HepG2 (cell line): ENCODE results near the gene KCTD6. TPM values are rescaled to one million over a fixed set of nuclear protein-coding genes. Genes with fewer than 3 reads are reported as not detected.

ENCODE experiments used
- CENPBD1 ChIP-seq: sonication (generic); formaldehyde crosslinking; IDR thresholded peaks from 2 replicates; pipeline ENCODE4 v1.8.0; 2022; ENCODE audit warnings: missing genetic modification reagents, low read depth, mild to moderate bottlenecking, borderline replicate concordance
- FOXO4 ChIP-seq: sonication (generic); formaldehyde crosslinking; conservative IDR thresholded peaks from 2 replicates; pipeline ENCODE4 v1.8.1; 2023; ENCODE audit warnings: missing genetic modification reagents
- GLI4 ChIP-seq: sonication (generic); formaldehyde crosslinking; IDR thresholded peaks from 2 replicates; pipeline ENCODE4 v1.5.1; 2020; ENCODE audit warnings: missing genetic modification reagents, mild to moderate bottlenecking, moderate library complexity, borderline replicate concordance
- GPN1 ChIP-seq: sonication (generic); formaldehyde crosslinking; IDR thresholded peaks from 2 replicates; pipeline ENCODE4 v1.5.1; 2020; ENCODE audit warnings: missing genetic modification reagents, borderline replicate concordance
- HHEX ChIP-seq: IDR thresholded peaks from 2 replicates; pipeline ENCODE4 v1.6.1; 2016; ENCODE audit warnings: control low read depth
- NKX3-1 ChIP-seq: sonication (generic); formaldehyde crosslinking; IDR thresholded peaks from 2 replicates; pipeline ENCODE4 v1.5.0; 2020; ENCODE audit warnings: missing genetic modification reagents
- RARA ChIP-seq: IDR thresholded peaks from 2 replicates; pipeline ENCODE4 v1.6.1; 2016; ENCODE audit warnings: missing genetic modification reagents, missing compliant biosample characterization
- RELA ChIP-seq: sonication (generic); formaldehyde crosslinking; IDR thresholded peaks from 2 replicates; pipeline ENCODE4 v1.4.0; 2020; ENCODE audit warnings: missing genetic modification reagents
- ZC3H4 ChIP-seq: sonication (generic); formaldehyde crosslinking; IDR thresholded peaks from 2 replicates; pipeline ENCODE4 v1.4.0; 2020; ENCODE audit warnings: missing genetic modification reagents, borderline replicate concordance
- ZNF180 ChIP-seq: sonication (generic); formaldehyde crosslinking; IDR thresholded peaks from 2 replicates; pipeline ENCODE4 v1.4.0; 2020; ENCODE audit warnings: low read depth, missing genetic modification reagents, borderline replicate concordance
- ZNF333 ChIP-seq: sonication (generic); formaldehyde crosslinking; IDR thresholded peaks from 2 replicates; pipeline ENCODE4 v1.4.0; 2020; ENCODE audit warnings: mild to moderate bottlenecking, missing genetic modification reagents, borderline replicate concordance
- ZNF337 ChIP-seq: sonication (generic); formaldehyde crosslinking; IDR thresholded peaks from 2 replicates; pipeline ENCODE4 v1.5.1; 2020; ENCODE audit warnings: missing genetic modification reagents, low read depth, mild to moderate bottlenecking, borderline replicate concordance
- ZNF460 ChIP-seq: sonication (generic); formaldehyde crosslinking; IDR thresholded peaks from 2 replicates; pipeline ENCODE4 v1.5.1; 2020; ENCODE audit warnings: missing genetic modification reagents, mild to moderate bottlenecking, borderline replicate concordance
- ZNF468 ChIP-seq: sonication (generic); formaldehyde crosslinking; IDR thresholded peaks from 2 replicates; pipeline ENCODE4 v1.8.0; 2022; ENCODE audit warnings: mild to moderate bottlenecking, moderate library complexity, missing genetic modification reagents
- ZNF615 ChIP-seq: sonication (generic); formaldehyde crosslinking; IDR thresholded peaks from 2 replicates; pipeline ENCODE4 v1.5.0; 2020; ENCODE audit warnings: mild to moderate bottlenecking, missing genetic modification reagents, borderline replicate concordance
- ZNF883 ChIP-seq: sonication (generic); formaldehyde crosslinking; IDR thresholded peaks from 2 replicates; pipeline ENCODE4 v1.5.1; 2020; ENCODE audit warnings: mild to moderate bottlenecking, missing genetic modification reagents; ENCODE audit errors: not compliant biosample characterization
- ZSCAN5A ChIP-seq: sonication (generic); formaldehyde crosslinking; IDR thresholded peaks from 2 replicates; pipeline ENCODE4 v1.8.0; 2022; ENCODE audit warnings: mild to moderate bottlenecking, missing genetic modification reagents, borderline replicate concordance
- polyA plus RNA-seq, 8 experiments: library from polyadenylated mRNA; depleted of rRNA in 3 of 8; stranded (reverse) in 7 of 8; unstranded in 1 of 8; fragments of >200 nt; fragmentation: Illumina TruSeq in 4 of 8; extraction: Trizol in 4 of 8; gene quantifications; 2 replicates each; pipeline versions ENCODE4 v1.2.1 to v1.2.3, GENCODE V29; 2011 to 2016; ENCODE audit warnings: low read depth in 4 of 8, missing spikeins in 1 of 8, mixed read lengths in 1 of 8; ENCODE audit not compliant: insufficient read depth in 1 of 8
- total RNA-seq, 5 experiments: library from RNA; depleted of rRNA; stranded (reverse); fragments of >200 nt; fragmentation: Illumina TruSeq; extraction: Trizol; gene quantifications; 2 replicates each; pipeline ENCODE4 v1.2.3, GENCODE V29; 2016; ENCODE audit warnings: low read depth in 1 of 5
- TF ChIP-seq, protein P1 (sequence below): sonication (generic); formaldehyde crosslinking; IDR thresholded peaks from 2 replicates; pipeline ENCODE4 v1.5.0; 2020; ENCODE audit warnings: mild to moderate bottlenecking, missing genetic modification reagents, borderline replicate concordance

KCTD6 gene
- total and polyA plus RNA-seq, 2 of the 13 experiments (the other 11 are each of a cell fraction or from before 2014, with no cell fraction given): 13.4 to 14.2 TPM

DNA sequence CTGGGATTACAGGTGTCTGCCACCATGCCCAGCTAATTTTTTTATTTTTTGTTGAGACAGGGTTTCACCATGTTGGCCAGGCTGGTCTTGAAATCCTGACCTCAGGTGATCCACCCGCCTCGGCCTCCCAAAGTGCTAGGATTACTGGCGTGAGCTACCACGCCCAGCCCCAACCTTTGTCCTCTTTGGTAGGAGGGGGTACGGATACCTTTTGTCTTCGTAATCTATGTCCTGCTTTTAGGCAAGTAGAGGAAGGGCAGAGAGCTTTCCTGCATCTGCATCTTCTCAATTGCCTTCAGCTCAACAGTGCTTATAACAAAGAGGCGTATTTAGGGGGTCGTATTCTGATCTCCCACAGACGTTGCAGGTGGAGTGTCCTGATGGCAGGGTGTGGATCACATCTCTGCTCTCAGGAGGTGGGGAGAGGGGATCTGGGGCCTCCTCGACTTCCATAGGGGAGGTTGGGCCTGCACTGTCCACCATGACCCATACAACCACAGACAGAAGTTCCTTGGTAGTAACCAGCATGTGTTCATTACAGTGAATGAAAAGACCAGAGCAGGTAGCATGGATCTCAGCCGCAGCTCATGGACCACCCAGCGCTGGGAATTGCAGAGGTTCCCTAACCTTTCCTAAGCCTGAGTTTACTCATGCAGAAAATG is 21.4 kb upstream of the KCTD6 start (continued):
- TF ChIP-seq NKX3-1 (no peak), ZNF180 (CRISPR knock-in tag) (no peak), ZC3H4 (no peak), ZNF337 (CRISPR knock-in tag) (no peak), HHEX (CRISPR knock-in tag) (no peak), ZNF333 (CRISPR knock-in tag) (no peak), FOXO4 (0 out of 2 replicates have a peak, but pooled peaks have one; percentile 32), GPN1 (CRISPR knock-in tag) (no peak), GLI4 (CRISPR knock-in tag) (no peak), RARA (0 out of 2 replicates have a peak, but pooled peaks have one; percentile 10), ZNF468 (CRISPR knock-in tag) (no peak), CENPBD1 (CRISPR knock-in tag) (no peak), ZNF460 (CRISPR knock-in tag) (peak; percentile 26; the same call in 1 of the 2 replicates), RELA (CRISPR knock-in tag) (no peak), ZNF883 (CRISPR knock-in tag) (peak; percentile 28), ZSCAN5A (CRISPR knock-in tag) (no peak), ZNF615 (CRISPR knock-in tag) (no peak)
- TF ChIP-seq, protein P1, sequence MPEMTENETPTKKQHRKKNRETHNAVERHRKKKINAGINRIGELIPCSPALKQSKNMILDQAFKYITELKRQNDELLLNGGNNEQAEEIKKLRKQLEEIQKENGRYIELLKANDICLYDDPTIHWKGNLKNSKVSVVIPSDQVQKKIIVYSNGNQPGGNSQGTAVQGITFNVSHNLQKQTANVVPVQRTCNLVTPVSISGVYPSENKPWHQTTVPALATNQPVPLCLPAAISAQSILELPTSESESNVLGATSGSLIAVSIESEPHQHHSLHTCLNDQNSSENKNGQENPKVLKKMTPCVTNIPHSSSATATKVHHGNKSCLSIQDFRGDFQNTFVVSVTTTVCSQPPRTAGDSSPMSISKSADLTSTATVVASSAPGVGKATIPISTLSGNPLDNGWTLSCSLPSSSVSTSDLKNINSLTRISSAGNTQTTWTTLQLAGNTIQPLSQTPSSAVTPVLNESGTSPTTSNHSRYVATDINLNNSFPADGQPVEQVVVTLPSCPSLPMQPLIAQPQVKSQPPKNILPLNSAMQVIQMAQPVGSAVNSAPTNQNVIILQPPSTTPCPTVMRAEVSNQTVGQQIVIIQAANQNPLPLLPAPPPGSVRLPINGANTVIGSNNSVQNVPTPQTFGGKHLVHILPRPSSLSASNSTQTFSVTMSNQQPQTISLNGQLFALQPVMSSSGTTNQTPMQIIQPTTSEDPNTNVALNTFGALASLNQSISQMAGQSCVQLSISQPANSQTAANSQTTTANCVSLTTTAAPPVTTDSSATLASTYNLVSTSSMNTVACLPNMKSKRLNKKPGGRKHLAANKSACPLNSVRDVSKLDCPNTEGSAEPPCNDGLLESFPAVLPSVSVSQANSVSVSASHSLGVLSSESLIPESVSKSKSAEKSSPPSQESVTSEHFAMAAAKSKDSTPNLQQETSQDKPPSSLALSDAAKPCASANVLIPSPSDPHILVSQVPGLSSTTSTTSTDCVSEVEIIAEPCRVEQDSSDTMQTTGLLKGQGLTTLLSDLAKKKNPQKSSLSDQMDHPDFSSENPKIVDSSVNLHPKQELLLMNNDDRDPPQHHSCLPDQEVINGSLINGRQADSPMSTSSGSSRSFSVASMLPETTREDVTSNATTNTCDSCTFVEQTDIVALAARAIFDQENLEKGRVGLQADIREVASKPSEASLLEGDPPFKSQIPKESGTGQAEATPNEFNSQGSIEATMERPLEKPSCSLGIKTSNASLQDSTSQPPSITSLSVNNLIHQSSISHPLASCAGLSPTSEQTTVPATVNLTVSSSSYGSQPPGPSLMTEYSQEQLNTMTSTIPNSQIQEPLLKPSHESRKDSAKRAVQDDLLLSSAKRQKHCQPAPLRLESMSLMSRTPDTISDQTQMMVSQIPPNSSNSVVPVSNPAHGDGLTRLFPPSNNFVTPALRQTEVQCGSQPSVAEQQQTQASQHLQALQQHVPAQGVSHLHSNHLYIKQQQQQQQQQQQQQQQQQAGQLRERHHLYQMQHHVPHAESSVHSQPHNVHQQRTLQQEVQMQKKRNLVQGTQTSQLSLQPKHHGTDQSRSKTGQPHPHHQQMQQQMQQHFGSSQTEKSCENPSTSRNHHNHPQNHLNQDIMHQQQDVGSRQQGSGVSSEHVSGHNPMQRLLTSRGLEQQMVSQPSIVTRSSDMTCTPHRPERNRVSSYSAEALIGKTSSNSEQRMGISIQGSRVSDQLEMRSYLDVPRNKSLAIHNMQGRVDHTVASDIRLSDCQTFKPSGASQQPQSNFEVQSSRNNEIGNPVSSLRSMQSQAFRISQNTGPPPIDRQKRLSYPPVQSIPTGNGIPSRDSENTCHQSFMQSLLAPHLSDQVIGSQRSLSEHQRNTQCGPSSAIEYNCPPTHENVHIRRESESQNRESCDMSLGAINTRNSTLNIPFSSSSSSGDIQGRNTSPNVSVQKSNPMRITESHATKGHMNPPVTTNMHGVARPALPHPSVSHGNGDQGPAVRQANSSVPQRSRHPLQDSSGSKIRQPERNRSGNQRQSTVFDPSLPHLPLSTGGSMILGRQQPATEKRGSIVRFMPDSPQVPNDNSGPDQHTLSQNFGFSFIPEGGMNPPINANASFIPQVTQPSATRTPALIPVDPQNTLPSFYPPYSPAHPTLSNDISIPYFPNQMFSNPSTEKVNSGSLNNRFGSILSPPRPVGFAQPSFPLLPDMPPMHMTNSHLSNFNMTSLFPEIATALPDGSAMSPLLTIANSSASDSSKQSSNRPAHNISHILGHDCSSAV (CRISPR knock-in tag): no peak
